T-helper 1 cell (primary cell): ENCODE measurements around the gene CASP10.
"Not testable (repeated sequence)": the region's sequence is repeated elsewhere in the genome, so short reads cannot be mapped to it uniquely, and the experiment has no call there.

Source experiments
- DNase-seq, 5 donors: peaks; one replicate each; pipeline ENCODE4 v3.0.0-alpha.2; 2012 to 2020

The CASP10 gene

GRCh38 chr2:201156036-201156435 lies 26.9 kb upstream of the CASP10 start:
- no peak for DNase-seq

DNA sequence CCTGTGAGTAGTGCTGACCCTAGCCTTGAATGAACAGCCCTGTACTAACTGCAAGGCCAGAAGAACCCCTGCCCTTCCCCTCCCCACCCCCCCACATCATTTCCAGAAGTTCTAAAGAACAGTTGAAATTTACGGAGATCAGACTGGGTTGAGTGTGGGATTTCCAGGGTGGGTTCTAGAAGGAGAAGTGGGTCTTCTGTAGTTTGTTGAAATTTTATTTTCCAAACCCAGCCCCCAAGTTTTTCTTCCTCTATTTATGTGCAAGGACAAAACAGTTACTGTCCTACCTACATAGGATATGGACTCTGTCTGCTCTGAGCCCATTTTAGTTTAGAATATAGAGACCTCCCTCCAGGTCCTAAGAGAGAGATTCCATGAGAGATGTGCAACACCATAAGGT lies 26.3 kb upstream of the CASP10 start:
- no peak for DNase-seq

GRCh38 chr2:201157694-201158093 lies 25.2 kb upstream of the CASP10 start:
- DNase-seq = no peak

- peak in 4 of 5 donors; percentile 34 to 69 (median 47) for DNase-seq
These were observed 24.6 kb upstream of the CASP10 start for GRCh38 chr2:201158111-201158929.

- no peak for DNase-seq
These were observed 18.8 kb upstream of the CASP10 start for GRCh38 chr2:201164166-201164565.

GRCh38 chr2:201167546-201167945 lies 15.4 kb upstream of the CASP10 start:
- no peak for DNase-seq

- DNase-seq = not testable (repeated sequence)
These were observed 14.4 kb upstream of the CASP10 start for GRCh38 chr2:201168496-201168895.

GRCh38 chr2:201171259-201171814 lies 11.6 kb upstream of the CASP10 start:
- DNase-seq = no peak

- no peak for DNase-seq
These were observed 10.7 kb upstream of the CASP10 start for GRCh38 chr2:201172279-201172678.

- no peak for DNase-seq
These were observed 8.3 kb upstream of the CASP10 start for GRCh38 chr2:201174687-201175086.

- no peak for DNase-seq
These were observed 6.9 kb upstream of the CASP10 start for GRCh38 chr2:201176081-201176481.

GRCh38 chr2:201180010-201180409 lies 2.9 kb upstream of the CASP10 start:
- peak in 1 of 5 donors; percentile 36 for DNase-seq

GRCh38 chr2:201183365-201183727 lies 405 bp downstream of the CASP10 start:
- DNase-seq = no peak

DNA sequence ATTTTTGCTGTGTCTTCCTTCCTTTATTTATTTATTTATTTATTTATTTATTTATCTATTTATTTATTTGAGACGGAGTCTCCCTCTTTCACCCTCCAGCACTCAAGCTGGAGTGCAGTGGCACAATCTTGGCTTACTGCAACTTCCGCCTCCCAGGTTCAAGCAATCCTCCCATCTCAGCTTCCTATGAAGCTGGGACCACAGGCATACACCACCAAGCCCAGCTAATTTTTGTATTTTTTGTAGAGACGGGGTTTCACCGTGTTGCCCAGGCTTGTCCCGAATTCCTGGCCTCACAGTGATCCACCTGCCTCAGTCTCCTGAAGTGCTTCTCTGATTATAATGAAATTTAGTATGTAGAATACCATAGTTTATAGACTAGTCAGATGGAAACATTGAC lies 894 bp downstream of the CASP10 start:
- DNase-seq = not testable (repeated sequence)

DNA sequence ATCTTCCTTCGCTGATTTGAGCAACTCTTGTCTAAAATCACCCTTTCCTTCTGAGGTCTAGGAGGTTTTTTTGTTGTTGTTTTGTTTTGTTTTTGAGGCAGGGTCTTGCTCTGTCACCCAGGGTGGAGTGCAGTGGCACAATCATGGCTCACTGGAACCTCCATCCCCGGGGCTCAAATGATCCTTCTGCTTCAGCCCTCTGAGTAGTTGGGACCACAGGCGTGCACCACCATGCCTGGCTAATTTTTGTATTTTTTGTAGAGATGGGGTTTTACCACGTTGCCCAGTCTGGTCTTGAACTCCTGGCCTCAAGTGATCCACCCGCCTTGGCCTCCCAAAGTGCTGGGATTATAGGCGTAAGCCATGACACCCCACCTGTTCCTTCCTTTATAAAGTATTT lies 1.3 kb downstream of the CASP10 start:
- DNase-seq = not testable (repeated sequence)

DNA sequence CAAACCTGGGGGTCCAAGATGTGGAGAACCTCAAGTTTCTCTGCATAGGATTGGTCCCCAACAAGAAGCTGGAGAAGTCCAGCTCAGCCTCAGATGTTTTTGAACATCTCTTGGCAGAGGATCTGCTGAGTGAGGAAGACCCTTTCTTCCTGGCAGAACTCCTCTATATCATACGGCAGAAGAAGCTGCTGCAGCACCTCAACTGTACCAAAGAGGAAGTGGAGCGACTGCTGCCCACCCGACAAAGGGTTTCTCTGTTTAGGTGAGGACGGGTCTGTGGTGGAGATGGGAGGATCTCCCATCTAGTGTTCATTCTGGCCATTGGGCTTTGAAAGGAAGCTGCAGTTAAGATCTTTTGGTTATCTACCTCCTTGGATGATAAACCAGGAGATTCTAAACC lies 2.9 kb downstream of the CASP10 start:
- DNase-seq = no peak

- no peak for DNase-seq
These were observed 4.0 kb downstream of the CASP10 start for GRCh38 chr2:201186982-201187381.

- no peak for DNase-seq
These were observed 5.5 kb downstream of the CASP10 start for GRCh38 chr2:201188449-201188848.

DNA sequence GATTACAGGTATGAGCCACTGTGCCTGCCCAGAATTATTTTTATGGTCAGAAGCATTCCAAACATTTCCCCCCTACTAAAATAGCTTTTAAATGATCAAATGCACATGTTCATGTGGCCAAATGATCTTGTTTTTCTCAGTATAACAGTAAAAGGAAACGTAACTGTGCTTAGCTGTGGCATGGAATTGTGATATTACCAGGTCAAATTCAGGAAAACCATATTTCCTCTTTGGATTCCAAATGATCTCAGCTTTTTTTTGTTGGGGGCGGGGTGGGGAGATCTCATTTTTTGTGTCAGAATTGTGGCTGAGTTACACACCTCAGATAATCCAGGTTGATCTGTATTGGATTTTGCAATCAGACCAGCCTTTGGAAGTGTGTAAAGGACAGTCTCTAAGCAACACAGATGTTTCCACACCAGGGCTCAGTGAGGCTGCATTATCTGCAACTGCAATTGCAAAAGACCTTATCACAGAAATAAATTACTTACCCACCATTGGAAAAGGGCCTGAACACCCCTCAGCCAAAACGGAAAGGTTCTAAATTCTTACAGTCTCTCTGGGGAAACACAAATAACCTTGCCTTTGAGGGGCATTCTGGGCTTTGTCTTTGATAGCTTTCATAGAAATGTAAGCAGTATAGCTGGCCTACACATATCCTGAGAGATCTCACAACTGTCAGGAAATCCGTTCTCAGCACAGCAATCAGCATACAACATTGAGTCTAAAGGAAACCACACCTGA lies 8.4 kb downstream of the CASP10 start:
- peak in 2 of 5 donors; percentile 13 to 62 for DNase-seq

DNA sequence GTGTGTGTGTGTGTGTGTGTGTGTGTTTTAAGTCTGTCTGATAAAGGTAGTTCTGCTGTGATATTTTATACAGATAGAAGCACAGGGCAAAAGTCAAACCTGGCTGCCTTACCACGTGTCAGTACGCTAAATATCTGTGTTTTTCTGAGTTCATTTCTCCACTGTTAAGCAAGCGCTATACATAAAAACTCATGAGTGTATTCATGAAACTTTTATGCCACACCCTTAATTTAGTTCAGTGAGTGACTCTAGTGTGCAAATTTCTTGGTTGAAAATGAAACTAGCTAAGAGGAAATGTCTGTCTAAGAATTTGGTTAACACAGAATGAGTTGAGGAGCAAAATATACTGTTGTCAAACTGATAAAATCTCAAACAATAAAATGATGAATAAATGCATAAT lies 11.2 kb downstream of the CASP10 start:
- peak in 1 of 5 donors; percentile 77 for DNase-seq

GRCh38 chr2:201195331-201195730 lies 12.4 kb downstream of the CASP10 start:
- no peak for DNase-seq

GRCh38 chr2:201196003-201196402 lies 13.1 kb downstream of the CASP10 start:
- DNase-seq = no peak

DNA sequence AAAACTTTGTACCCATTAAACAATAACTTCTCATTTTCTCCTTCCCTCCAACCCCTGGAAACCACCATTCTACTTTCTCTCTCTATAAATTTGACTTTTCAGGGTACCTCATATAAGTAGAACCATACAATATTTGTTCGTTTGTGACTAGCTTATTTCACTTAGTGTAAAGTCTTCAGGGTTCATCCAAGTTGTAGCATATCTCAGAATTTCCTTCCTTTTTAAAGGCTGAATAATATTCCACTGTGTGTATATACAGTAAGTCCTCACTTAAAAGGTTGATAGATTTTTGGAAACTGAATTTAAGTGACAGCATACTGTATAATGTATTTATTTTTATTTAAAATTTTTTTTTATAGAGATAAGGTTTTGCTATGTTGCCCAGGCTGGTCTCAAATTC lies 13.9 kb downstream of the CASP10 start:
- no peak for DNase-seq

DNA sequence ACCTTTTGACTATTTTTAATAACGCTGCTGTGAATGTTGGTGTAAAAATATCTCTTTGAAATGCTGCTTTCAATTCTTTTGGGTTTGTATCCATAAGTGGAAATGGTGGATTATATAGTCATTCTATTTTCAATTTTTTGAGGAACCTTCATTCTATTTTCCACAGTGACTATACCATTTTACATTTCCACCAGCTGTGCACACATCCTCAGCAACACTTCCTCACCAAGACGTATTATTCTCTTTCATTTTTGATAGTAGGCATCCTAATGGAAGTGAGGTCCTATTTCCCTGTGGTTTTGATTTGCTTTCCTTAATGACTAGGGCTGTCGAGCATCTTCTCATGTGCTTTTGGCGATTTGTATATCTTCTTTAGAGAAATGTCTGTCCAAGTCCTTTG lies 14.8 kb downstream of the CASP10 start:
- DNase-seq = no peak
